NOMO-1 treated with dmso at 0.1 percent for 144 hours (cell line): Measurements from ENCODE around the gene GLA.

Experiments
- DNase-seq: peaks from one replicate; lab custom pipeline; 2025; ENCODE audit not compliant: unreplicated experiment; lab: John Stamatoyannopoulos, UW

The GLA gene

DNA sequence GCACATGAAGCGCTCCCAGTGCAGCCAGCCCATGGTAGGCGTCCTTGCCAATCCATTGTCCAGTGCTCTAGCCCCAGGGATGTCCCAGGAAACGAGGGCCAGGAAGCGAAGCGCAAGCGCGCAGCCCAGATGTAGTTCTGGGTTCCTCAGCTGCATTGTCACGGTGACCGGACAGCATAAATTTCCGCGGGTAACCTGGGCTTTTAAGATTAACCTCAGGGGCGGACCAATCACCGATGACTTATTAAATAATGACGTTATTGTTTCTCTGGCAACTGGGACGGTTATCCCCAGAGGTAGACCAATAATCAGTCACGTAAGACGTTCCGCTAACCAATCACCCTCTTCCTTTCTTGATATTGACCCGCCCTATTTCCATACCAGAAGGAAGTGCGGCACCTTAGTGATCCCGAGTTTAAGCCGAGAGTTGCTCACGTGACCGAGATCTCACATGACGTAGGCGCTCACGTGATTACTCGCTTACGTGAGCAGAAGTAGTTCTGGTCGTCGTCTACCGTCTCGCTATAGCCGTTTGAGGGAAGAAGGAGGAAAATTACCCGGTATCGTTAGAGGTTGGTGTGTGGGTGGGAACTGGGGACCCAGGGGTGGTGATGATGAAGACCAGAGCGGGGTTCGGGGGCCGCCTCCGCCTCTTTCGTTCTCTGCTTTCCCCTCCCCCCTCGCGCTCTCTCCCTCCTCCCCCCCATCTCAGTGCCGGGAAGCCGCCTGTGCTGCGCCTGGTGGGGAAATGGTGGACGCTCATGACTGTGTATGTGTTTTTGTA, at the start of gene GLA, which contains the start of gene HNRNPH2:
TSS of gene GLA (minus strand) at position 178 of the 784 bp plus-strand sequence. CDS start at position 156, 22 bp downstream.
TSS of gene HNRNPH2 (plus strand) at position 475 of the 784 bp plus-strand sequence. CDS start 3,767 bp downstream, outside the sequence.
- DNase-seq: peak; percentile 82

DNA sequence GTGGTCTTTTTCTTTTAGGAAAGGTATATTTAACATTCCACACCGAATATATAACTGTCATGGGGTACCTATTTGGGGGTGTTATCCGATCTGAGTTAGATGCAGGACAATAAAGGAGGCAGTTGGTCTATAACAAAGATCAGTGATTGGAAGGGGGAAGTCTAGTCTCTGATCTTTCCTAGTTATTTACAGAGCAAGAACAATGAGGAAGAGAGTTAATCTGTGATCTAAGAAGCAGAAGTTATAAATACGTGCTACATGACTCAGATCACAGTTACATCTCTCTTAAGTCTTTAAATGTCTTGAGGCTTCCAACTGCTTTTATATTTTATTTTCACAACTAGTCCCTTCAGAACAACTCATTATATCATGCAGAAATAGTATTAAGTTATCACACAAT, 44.3 kb upstream of the GLA start:
- DNase-seq: no peak

- no peak for DNase-seq
Measured at GRCh38 chrX:101450961-101451360, 43.2 kb upstream of the GLA start.

GRCh38 chrX:101450085-101450484, 42.4 kb upstream of the GLA start:
- no peak for DNase-seq

- no peak for DNase-seq
Measured at GRCh38 chrX:101449279-101449678, 41.6 kb upstream of the GLA start.

DNA sequence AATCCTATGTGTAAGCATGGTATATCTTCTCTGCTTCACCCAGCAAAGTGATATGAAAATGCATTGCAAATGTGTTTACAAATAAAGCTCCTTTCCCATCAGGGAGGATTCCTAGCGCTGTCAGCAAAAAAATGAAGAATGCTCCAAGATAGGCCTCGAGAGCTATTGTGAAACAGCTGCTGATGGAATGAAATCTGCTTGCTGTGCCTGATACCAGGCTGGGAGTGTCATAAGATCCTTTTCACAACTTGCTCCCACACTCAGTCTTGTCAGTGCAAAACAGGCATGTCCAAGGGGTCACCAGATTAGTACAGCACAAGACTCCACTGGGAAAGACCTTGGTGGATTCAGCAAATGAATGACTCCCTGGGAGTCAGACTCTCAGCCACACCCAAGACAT, 34.4 kb upstream of the GLA start:
- DNase-seq: no peak

DNA sequence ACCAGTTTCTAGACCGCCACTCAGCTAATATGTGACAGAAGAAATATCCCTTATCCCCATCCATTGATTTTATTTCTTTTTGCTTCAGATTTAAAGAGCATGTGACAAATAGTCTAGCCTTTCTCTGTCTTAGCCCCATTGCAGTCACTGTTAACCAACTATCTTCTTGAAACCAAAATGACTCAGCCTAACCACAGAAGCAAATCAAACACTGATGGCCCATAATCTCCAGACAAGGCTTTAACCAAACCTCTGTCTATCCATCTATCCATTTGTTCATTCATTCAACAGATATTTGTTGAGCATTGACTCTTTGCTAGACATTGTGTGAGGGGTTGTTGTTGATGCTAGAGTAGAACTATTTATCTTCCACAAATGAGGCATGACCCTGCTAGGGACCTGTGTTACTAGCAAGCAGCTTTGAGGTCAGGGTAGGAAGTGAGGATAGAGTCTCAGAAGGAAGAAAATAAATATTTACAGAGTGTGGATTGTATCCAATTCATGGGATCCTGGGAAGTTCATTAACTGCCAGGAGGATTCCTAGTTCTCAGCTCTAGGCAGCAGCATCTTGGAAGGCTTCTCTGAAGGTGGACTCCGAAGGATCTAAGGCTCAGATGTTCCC, 22.8 kb upstream of the GLA start:
- no peak for DNase-seq

GRCh38 chrX:101429934-101430333, 22.2 kb upstream of the GLA start:
- no peak for DNase-seq

- DNase-seq: no peak
Measured at GRCh38 chrX:101427954-101428353, 20.2 kb upstream of the GLA start.

DNA sequence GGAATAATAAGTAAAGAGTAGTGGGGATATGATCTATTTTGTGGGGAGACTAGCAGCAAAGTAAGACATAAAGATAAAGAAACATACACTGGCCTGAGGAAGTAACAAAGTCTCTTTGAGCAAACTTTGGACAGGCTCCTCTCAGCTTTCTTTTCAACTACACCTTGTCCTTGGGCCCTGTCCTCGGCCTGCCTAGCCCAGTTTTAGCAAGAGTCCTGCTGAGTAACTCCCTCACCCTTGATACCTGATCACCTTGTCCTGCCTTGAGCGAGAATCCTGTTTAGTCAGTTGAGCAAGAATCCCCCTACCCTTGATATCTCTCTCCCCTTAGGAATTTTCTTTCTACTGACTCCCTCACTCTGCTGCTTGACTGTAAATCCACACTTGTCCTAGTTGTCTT, 11.8 kb upstream of the GLA start:
- DNase-seq: no peak

DNA sequence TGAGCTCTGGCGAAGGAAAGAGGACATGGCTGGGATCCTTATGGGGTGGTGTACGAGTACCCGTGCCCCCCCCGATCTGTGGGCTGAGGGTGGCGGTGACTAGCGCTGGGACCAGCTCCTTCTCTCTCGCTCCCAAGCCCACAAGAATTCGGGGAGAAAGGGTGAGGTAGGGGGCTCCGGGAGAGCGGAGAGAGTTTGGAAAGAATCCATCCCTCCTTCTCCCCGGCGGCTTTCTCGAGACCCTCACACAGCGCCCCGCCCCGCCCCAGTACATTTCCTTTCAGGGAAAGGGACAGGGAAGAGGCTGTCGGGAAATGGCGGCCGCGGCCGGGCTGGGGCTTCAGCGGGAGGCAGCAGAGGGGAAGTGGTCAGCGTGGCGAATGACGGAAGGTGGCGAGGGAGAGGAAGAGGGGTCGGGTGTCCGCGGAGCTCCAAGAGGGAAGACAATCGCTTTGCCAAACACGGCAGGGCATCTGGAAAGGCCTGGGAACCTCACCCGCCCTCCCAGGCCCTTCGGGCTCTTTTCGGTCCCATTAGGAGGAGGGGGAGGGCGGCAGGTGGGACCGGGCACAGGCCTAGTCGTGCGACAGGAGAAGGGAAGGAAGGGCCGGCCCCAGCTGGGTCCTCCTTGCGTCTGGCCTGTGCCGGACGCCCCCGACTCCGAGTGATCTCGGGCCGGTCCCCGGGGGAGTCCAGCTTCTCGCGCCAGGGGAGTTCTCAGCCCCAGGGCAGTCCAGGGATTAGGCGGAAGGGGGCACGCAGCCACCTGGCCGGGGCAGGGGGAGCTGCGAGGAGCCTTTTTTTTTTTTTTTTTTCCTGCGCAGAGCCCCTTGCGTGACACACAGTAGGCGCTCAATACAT, 10.5 kb upstream of the GLA start:
- peak; percentile 14 for DNase-seq

DNA sequence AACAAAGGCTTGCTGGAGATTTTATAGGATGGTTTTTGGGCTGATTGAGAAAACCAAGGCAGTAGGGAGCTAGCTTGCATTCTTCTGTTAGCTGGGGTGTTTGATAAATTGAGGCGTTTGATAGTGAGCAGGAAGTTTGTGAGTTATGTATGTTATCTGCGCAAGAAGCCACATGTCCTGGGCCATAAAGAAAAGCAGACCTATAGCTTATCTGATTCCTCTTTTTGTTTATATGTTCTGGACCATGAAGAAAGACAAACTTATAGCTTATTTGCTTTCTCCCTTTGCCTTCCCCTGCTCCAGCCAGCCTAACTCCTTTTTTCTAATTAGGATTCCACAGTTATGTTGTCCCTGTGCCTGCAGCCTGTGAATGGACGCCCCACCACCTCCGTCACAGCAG, 9.5 kb upstream of the GLA start:
- no peak for DNase-seq

DNA sequence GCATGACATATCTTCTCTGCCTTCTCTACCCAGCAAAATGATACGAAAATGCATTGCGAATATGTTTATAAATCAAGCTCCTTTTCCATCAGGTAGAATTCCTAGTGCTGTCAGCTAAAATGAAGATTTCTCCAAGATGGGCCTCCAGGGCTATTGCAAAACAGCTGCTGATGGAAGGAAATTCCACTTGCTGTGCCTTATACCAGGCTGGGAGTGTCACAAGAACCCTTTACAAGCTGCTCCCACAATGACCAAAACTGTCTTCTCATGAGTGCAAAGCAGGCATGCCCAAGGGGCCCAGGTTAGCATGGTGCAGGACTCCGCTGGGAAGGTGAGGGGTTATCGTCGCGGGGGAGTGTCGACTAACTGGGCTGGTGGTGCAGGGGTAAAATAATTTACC, 9.0 kb upstream of the GLA start:
- no peak for DNase-seq

DNA sequence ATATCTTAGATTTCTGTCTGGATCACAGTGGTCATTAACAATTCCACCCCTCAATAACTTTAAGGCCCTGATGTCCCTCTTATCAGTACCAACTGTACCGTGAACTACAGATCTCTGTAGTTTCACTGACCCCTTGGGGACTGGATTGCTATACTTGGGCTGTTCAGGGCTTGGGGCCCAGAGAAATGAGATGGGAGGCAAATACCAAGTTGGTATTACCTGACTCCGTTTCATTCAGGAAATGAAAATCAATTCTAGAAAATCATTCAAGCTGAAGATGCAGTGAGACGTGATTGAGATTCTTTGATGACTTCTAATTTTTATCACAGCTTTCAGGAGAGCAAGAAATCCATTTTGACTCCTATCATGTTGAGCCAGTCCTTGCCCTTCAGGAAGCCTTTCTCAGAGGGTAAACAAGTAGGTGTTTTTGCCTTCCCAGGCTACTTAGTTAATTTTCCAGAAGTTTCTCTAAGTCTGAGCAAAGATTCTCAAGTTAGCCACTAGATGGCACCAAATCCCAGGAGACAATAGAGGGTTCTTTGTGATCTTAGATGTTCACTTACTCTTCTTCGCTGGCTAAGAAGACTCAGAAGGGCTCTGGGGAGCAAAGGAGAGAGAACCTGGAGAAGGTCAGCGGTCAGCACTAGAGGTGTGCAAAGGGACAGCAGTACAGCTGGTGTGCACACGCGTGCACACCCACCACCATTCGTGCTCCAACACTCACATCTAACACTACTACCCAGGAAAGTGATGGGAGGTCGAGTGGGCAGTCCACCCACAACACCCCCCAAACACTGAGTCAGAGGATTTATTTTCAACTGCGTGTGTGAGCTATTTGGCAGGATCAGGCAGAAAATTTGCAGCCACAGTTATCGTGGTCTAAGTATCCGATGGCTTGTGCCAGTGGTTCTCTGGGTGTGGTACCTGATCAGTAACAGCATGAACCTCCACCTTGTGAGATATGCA, 7.7 kb upstream of the GLA start:
- DNase-seq: peak; percentile 1

- DNase-seq: peak; percentile 16
Measured at GRCh38 chrX:101411984-101412383, 4.3 kb upstream of the GLA start.

DNA sequence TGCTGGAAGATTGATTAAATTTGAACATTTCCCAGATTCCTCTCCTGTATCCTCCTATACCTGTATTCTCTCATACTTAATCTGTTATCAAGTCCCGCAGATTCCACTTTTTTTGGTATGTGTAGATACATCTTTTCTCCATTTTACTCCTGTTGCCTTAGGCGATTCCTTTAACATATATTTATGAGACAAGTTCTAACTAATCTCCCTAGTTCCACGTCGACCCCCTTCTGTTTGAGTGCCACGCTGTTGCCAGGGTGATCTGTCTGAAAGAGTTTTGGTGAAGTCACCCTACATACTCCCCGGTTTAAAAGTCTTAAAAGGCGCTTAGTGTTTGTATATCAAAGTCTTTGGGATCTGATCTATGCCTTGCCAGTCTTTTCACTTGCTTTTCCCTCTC, 2.7 kb upstream of the GLA start:
- no peak for DNase-seq

DNA sequence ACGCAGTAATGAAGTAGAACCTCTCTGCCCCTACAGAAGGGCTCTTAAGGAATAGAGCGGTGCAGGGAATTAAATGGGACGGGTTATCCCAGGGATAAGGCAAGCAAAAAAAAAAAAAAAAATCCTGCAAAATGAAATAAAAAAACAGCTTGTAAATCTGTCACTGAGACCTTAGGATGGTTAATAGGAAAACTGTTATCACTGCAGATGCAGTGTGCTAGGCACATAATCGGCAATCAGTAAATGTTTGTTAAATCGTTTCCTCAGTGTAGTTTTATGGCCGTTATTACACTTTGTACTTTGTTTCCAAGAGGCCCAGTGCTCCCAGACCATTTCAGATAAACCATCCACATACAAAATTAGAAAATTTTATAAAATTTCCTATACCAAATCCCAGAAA, 1.3 kb upstream of the GLA start:
- DNase-seq: no peak

GRCh38 chrX:101408532-101408841, 762 bp upstream of the GLA start:
- DNase-seq: no peak

DNA sequence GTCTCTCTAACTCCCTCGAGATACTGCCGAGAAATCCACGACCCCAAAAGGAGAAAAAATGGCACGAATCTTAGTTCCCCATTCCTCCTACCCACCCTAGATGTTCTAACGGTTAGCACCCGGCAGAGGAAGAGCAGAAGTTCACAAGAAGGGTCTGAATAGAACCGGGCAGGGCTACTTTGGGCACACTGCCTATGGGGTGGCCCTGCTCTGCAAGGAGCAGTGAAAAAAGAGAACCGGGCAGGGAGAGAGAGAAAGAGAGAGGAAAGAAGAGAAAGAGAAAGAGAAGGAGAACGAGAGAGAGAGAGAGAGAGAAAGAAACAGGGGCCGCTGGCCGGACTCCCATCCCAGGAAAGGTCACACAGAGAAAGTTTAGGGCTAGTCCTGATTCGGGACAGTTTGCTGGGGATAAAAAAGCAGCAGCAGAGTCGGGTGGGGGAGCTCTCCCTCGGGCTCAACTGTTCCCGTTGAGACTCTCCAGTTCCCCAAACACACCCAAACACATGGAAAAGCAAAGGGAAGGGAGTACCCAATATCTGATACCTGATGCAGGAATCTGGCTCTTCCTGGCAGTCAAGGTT, 468 bp downstream of the GLA start:
- DNase-seq: peak; percentile 39

GRCh38 chrX:101399825-101400224, 7.9 kb downstream of the GLA start:
- DNase-seq: no peak
